PC-9 (cell line): ENCODE results near the gene GIT1. TPM values are rescaled to one million over a fixed set of nuclear protein-coding genes. Genes with fewer than 3 reads are reported as not detected.

Experiments used
- BruUV-seq: library from RNA; stranded (reverse); fragments of 400-500 nt; replicated peaks from 2 replicates; lab custom pipeline; 2021; lab: Mats Ljungman, UMichigan
- CTCF ChIA-PET: fragments of 300-600 bp; sonication (Branson Sonifier 250); formaldehyde crosslinking; loops from one replicate; lab custom pipeline; 2022; ENCODE audit warnings: antibody characterized with exemption; lab: Charles Lee
- POLR2A ChIA-PET: fragments of 300-600 bp; sonication (Branson Sonifier 250); formaldehyde crosslinking; loops from one replicate; lab custom pipeline; 2022; ENCODE audit warnings: antibody characterized with exemption; ENCODE audit not compliant: unreplicated experiment; lab: Charles Lee
- DNase-seq, 2 experiments: peaks; one replicate each; pipeline versions ENCODE4 v3.0.0 to v3.0.0-alpha.2; 2015 to 2022; ENCODE audit warnings: mixed read lengths in 1 of 2
- H2AFZ ChIP-seq: fragments of 200-600 bp; sonication (generic); 2 replicates; pipeline ENCODE4 v1.8.1; 2017; ENCODE audit warnings: antibody characterized with exemption
- H3F3A ChIP-seq: fragments of 200-600 bp; sonication (generic); 2 replicates; pipeline ENCODE4 v1.8.1; 2017; ENCODE audit warnings: antibody characterized with exemption, mild to moderate bottlenecking, low read depth; ENCODE audit not compliant: insufficient read depth
- H3K27ac ChIP-seq: fragments of 200-600 bp; sonication (generic); 2 replicates; pipeline ENCODE4 v1.6.1; 2016; ENCODE audit warnings: mixed run types
- H3K27me3 ChIP-seq: fragments of 200-600 bp; sonication (generic); 2 replicates; pipeline ENCODE4 v1.6.1; 2016; ENCODE audit warnings: low read depth, mixed run types; ENCODE audit not compliant: insufficient read depth
- H3K36me3 ChIP-seq: fragments of 200-600 bp; sonication (generic); 2 replicates; pipeline ENCODE4 v1.6.1; 2016; ENCODE audit warnings: low read depth, mixed run types
- H3K4me1 ChIP-seq: fragments of 200-600 bp; sonication (generic); replicated peaks from 2 replicates; pipeline ENCODE4 v1.6.1; 2016; ENCODE audit warnings: mixed run types; ENCODE audit not compliant: insufficient read depth
- H3K4me2 ChIP-seq: fragments of 200-600 bp; sonication (generic); 2 replicates; pipeline ENCODE4 v1.6.1; 2017; ENCODE audit warnings: mixed run types
- H3K4me3 ChIP-seq: fragments of 200-600 bp; sonication (generic); 2 replicates; pipeline ENCODE4 v1.6.1; 2016; ENCODE audit warnings: mixed run types
- H3K79me2 ChIP-seq: fragments of 200-600 bp; sonication (generic); 2 replicates; pipeline ENCODE4 v1.6.1; 2017; ENCODE audit warnings: low read depth, mixed run types
- H3K9me2 ChIP-seq: fragments of 200-600 bp; sonication (generic); 2 replicates; pipeline ENCODE4 v1.8.1; 2017; ENCODE audit warnings: mild to moderate bottlenecking; ENCODE audit not compliant: insufficient read depth
- H3K9me3 ChIP-seq: fragments of 200-600 bp; sonication (generic); 2 replicates; pipeline ENCODE4 v1.8.1; 2016; ENCODE audit warnings: low read depth; ENCODE audit not compliant: insufficient read depth
- H4K20me1 ChIP-seq: fragments of 200-600 bp; sonication (generic); 2 replicates; pipeline ENCODE4 v1.8.1; 2017; ENCODE audit not compliant: insufficient read depth
- EZH2 ChIP-seq: fragments of 200-600 bp; sonication (generic); IDR thresholded peaks from 2 replicates; pipeline ENCODE4 v1.8.0; 2017; ENCODE audit warnings: antibody characterized with exemption, low read depth
- intact Hi-C: fragments of 100-400 bp; cut with micrococcal nuclease; formaldehyde crosslinking; loops from one replicate; pipeline ENCODE4 v1.10.0; 2022; ENCODE audit not compliant: unreplicated experiment
- total RNA-seq: library from RNA; stranded (reverse); gene quantifications from 2 replicates; pipeline ENCODE4 v1.2.3, GENCODE V29; 2021
- TF ChIP-seq, protein P1 (sequence below): fragments of 200-600 bp; sonication (generic); conservative IDR thresholded peaks from 2 replicates; pipeline ENCODE4 v1.6.1; 2017; ENCODE audit warnings: mixed run types, antibody characterized with exemption, mild to moderate bottlenecking, moderate library complexity

GIT1 gene
- total RNA-seq, 1 experiment from 2014 or later: 84.8 TPM

GRCh38 chr17:29565643-29566472, 23.6 kb downstream of the GIT1 start:
- Histone ChIP-seq H3K4me1 (peaks cover 28% of the 10 kb centered on the region), H3K4me3 (peak overlapping the region; percentile 76), H3K9me3 (no peaks in the 10 kb centered on the region), H2AFZ (peak overlapping the region; percentile 91), H3K79me2 (peaks cover 16% of the 10 kb centered on the region), H4K20me1 (no peaks in the 10 kb centered on the region), H3K4me2 (peak overlapping the region; percentile 88), H3F3A (peaks cover 43% of the 10 kb centered on the region; the same call in 1 of the 2 replicates), H3K27ac (peak overlapping the region; percentile 29; the same call in 1 of the 2 replicates), H3K9me2 (no peaks in the 10 kb centered on the region), H3K36me3 (no peaks in the 10 kb centered on the region; the same call in 1 of the 2 replicates), H3K27me3 (no peaks in the 10 kb centered on the region)
- intact Hi-C loops: loop anchor here (2.0 to 5.0 kb wide), 3 partner anchors 271 to 614 kb away; partner anchors contain the start of genes NUFIP2 and PHF12
- TSS peak; percentile 19 for BruUV-seq
- DNase-seq: peak; percentile 52 to 55
- TF ChIP-seq, protein P1, sequence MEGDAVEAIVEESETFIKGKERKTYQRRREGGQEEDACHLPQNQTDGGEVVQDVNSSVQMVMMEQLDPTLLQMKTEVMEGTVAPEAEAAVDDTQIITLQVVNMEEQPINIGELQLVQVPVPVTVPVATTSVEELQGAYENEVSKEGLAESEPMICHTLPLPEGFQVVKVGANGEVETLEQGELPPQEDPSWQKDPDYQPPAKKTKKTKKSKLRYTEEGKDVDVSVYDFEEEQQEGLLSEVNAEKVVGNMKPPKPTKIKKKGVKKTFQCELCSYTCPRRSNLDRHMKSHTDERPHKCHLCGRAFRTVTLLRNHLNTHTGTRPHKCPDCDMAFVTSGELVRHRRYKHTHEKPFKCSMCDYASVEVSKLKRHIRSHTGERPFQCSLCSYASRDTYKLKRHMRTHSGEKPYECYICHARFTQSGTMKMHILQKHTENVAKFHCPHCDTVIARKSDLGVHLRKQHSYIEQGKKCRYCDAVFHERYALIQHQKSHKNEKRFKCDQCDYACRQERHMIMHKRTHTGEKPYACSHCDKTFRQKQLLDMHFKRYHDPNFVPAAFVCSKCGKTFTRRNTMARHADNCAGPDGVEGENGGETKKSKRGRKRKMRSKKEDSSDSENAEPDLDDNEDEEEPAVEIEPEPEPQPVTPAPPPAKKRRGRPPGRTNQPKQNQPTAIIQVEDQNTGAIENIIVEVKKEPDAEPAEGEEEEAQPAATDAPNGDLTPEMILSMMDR: no peak; the same call in 1 of the 2 replicates
- no peak for TF ChIP-seq EZH2
- CTCF ChIA-PET: no interaction called here
- POLR2A ChIA-PET: interaction anchor here (0.6 kb wide), 1 partner anchor 196 kb away, joined by 3 read pairs; no protein-coding TSS in a partner anchor

- intact Hi-C loops: no loop called here
- Histone ChIP-seq H3K4me3 (no peak overlapping the region), H3K27me3 (no peaks in the 10 kb centered on the region), H3K79me2 (peaks cover 16% of the 10 kb centered on the region), H3F3A (peaks cover 39% of the 10 kb centered on the region; the same call in 1 of the 2 replicates), H3K27ac (no peak overlapping the region), H3K9me3 (no peaks in the 10 kb centered on the region), H4K20me1 (no peaks in the 10 kb centered on the region), H3K4me2 (0 out of 2 replicates have a peak overlapping the region, but pooled peaks have one; percentile 88), H3K36me3 (no peaks in the 10 kb centered on the region; the same call in 1 of the 2 replicates), H2AFZ (no peak overlapping the region), H3K4me1 (peaks cover 20% of the 10 kb centered on the region), H3K9me2 (no peaks in the 10 kb centered on the region)
- ChIA-PET CTCF (interaction anchor here (0.6 kb wide), 1 partner anchor 301 kb away, joined by 3 read pairs; no protein-coding TSS in a partner anchor), POLR2A (interaction anchor here (0.6 kb wide), 1 partner anchor 16 kb away, joined by 6 read pairs; no protein-coding TSS in a partner anchor)
- DNase-seq: no peak
- no TSS peak for BruUV-seq
- TF ChIP-seq EZH2: no peak
- TF ChIP-seq, protein P1: no peak
These were observed 25.6 kb downstream of the GIT1 start for GRCh38 chr17:29563816-29564215.

GRCh38 chr17:29562615-29563014, 26.8 kb downstream of the GIT1 start:
- Histone ChIP-seq H3K4me3 (no peak overlapping the region), H3K27me3 (no peaks in the 10 kb centered on the region), H3K9me2 (no peaks in the 10 kb centered on the region), H3K27ac (no peak overlapping the region), H4K20me1 (no peaks in the 10 kb centered on the region), H3K36me3 (no peaks in the 10 kb centered on the region; the same call in 1 of the 2 replicates), H3K4me2 (no peak overlapping the region), H3F3A (peaks cover 33% of the 10 kb centered on the region; the same call in 1 of the 2 replicates), H2AFZ (no peak overlapping the region), H3K79me2 (peaks cover 16% of the 10 kb centered on the region), H3K4me1 (peaks cover 24% of the 10 kb centered on the region), H3K9me3 (no peaks in the 10 kb centered on the region)
- no peak for DNase-seq
- CTCF ChIA-PET: no interaction called here
- intact Hi-C loops: no loop called here
- no peak for TF ChIP-seq EZH2
- TF ChIP-seq, protein P1: no peak
- POLR2A ChIA-PET: no interaction called here
- BruUV-seq: no TSS peak
